Stimulated activated CD8-positive, alpha-beta memory T cell treated with anti-CD3 and anti-CD28 coated beads, Interleukin-4, amount 100 ng/mL, for 48 hours (primary cell): ENCODE results near the gene PNMA8C.
"Not testable (repeated sequence)": the region's sequence is repeated elsewhere in the genome, so short reads cannot be mapped to it uniquely, and the experiment has no call there.

ENCODE experiments used
- DNase-seq: peaks from one replicate; pipeline ENCODE4 v3.0.0-alpha.2; 2020

Gene PNMA8C

DNA sequence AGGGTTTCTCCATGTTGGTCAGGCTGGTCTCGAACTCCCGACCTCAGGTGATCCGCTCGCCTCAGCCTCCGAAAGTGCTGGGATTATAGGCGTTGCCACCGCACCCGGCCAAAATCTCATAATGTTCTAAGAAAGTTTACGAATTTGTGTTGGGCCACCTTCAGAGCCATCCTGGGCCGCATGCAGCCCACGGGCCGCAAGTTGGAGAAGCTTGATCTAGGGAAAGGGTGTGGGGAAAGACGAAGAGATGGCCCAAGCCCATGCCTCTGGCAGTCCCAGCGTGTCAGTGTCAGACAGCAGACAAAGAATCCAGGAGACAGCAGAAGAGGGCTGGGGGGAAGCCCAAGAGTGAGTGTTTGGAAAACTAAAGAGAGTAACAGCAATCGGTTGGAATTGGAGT, 17.3 kb upstream of the PNMA8C start:
- no peak for DNase-seq

DNA sequence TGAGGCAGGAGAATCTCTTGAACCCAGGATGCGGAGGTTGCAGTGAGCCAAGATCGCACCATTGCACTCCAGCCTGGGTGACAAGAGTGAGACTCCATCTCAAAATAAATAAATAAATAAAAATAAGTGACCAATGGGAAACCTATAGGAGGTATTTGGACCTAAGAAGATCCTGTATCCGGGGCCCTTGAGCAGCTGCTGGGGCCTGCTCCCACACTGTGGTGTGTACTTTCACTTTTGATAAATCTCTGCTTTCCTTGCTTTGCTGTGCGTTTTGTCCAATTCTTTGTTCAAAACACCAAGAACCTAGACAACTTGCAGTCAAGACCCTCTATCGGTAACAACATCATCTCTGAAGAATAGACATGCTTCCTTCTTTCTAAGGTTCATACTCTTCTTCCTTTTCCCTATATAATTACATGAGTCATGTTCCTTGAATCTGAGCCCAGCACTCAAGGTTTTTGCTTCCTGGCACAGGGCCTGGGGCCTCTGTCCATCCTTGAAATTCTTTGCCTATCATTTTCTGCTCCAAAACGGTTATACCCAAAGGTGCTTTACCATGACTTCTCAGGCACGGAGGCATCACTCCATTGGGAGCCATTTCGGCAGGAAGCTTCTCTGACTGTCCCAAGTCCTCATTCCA, 14.2 kb upstream of the PNMA8C start:
- DNase-seq, result no peak

DNA sequence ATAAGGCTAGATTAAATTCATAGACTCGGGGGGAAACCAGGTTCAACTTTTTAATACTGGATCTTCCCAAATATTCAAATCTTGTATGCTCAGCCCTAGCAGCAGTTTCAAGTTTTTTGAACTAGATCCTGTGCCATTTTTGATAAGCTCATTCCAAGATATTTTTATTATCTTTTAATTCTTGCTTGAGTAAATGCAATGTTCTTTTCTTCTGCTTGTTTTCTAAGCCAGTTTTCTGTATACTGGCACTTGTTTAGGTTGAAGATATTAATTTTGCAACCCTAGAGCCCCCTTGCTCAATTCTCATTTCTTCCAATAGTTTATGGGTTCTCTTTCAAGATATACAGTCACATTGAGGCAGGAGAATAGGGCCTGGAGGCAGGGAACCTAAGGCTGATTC, 13.1 kb upstream of the PNMA8C start:
- DNase-seq, result no peak

DNA sequence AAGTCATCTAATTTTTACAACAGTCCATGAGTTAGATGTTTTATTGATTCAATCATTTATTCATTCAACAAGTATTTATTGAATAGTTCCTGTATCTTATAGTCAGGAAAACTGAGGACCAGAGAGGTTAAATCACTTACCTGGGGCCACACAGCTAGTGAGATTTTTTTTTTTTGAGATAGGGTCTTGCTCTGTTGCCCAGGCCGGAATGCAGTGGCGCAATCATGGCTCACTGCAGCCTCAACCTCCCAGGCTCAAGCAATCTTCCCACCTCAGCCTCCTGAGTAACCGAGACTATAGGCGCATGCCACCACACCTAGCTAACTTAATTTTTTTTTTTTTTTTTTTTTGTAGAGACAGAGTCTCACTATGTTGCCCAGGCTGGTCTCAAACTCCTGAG, 7.0 kb upstream of the PNMA8C start:
- DNase-seq, result not testable (repeated sequence)

DNA sequence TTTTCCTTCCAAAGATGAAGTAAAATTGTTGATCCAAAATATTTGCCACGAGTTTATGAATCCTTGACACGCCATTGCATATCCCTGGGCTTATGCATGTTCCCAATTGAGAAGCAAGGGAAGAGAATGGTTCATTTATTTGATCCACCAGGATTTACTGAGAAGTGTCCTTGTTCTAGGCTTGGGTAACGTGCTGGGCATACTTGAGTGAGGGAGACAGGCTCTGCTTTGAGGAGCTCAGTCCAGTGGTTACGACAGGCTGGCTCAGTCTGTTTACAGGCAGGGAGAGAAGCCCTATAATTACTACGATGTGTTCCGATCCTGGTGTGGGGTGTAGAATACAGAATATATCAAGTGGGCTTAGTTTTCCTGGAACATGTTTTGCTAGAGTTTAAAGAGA, 6.3 kb upstream of the PNMA8C start:
- DNase-seq, result no peak

DNA sequence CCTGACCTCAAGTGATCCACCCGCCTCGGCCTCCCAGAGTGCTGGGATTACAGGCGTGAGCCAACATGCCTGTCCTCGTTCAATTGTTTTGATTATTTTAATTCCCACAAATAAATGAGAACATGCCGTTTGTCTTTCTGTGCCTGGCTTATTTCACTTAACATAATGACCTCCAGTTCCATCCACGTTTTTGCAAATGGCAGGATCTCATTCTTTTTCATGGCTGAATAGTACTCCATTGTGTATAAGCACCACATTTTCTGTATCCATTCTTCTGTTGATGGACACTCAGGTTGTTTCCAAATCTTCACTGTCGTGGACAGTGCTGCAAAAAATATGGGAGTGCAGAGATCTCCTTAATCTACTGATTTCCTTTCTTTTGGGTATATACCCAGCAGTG, 4.7 kb upstream of the PNMA8C start:
- DNase-seq, result not testable (repeated sequence)

DNA sequence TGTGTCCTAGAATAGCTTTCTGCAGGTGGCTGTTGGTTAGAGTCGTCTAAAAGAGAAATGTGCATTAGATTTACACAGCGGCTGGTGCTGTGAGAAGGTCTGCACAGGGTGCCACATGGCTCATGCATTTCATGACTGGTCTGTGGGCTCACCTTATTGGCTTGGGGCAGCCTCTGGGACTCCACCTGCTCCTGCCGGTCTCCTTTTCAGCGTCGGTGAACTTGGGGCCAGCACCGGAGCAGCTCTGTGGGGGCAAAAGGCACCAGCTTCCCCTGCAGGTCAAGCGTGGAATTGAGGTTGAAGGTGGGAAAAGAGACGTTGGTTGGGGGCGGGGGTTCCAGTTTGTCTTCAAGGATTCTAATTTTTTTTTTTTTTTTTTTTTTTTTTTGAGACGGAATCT, 3.1 kb upstream of the PNMA8C start:
- DNase-seq, result no peak

DNA sequence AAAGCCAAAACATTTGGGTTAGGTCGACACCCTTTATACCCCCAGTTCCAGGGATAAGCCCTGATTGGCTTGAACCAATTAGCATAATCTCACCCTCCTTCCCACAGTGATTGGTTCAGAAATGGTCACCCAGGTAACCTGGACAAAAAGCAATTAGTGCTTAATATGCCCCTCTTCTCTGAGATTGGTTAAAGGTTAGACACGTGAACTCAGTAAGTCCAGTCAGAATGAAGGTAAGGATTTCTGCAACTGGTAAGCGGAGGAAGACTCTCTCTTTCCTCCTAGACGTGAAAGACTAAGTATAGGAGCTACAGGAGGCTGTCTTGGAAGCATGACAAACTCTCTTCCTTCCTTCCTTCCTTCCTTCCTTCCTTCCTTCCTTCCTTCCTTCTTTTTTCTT, 1.3 kb upstream of the PNMA8C start:
- DNase-seq, result no peak

DNA sequence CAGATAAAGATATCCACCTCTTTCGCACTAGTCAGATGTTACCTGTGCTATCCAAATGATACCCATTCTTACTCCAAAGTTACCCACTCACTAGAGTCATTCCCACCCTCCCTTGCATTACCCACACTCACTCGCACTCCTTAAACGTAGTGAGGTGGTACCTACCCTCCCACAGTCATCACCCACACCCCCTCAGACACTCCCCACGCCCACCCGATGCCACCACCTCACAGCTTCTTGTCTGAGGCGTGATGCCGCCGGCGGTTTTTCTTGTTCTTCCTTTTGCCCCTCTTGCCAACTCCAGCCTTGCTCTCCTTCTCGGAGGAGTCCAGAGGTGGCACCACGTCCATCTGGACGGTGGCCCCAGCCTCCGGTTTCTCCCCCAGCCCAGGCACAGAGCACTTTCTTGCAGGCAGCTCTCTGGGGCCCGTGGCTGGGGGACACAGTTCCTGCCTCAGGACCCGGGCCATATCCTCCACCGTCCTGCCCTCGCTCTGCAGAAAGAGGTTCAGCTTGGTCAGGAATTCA, 1.2 kb downstream of the PNMA8C start:
- DNase-seq, result no peak

DNA sequence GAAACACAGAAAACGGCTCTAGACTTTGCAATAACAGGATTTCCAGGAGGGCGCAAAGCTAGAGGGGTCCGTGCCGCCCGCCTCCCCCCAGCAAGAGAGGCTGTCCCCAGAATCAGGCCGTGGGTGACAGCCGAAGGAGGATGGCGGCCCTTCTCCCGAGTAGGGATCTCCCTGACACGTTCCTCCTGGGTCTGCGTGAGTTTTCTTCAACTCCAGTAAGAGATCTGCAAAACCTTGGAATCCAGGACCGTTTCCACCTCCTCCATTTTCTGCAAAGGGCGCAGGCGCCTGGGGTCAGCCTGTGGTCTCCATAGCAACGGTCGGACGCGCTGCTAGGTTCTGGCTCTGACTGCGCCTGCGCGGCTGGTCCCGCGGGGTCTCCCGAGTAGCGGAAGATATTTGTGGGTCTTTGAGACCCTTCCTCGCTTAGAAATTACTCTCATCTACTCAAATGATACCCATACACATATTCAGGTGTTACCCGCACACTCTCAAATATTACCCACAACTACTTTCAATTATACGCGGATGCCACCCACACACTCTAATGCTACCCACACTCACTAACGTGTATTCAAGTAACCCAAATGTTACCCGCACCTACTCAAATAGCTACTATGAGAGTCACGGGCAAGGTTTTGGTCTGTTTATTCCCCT, 2.1 kb downstream of the PNMA8C start:
- peak; percentile 61 for DNase-seq

DNA sequence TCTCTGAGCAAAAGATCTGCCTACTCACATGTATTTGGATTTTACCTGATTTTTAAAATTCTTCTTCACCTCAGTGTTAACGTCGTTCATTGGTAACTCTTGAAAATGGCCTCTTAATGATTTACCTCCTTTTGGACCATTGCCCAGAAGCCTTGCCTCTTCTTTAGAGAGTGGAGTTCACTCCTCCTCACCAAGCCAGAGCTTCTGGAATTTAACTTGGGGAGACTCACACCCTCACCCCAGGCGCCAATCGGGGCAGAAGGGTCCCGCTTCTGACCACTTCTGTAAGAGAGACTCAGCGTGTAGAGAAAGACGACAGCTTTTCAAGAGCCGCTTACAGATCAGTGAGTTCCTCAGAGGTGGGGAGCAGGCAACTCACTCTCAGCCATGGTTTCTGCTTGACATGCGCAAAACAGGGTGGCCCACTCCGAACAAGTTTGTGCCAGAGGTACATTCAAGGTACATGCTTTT, 2.7 kb downstream of the PNMA8C start:
- no peak for DNase-seq

DNA sequence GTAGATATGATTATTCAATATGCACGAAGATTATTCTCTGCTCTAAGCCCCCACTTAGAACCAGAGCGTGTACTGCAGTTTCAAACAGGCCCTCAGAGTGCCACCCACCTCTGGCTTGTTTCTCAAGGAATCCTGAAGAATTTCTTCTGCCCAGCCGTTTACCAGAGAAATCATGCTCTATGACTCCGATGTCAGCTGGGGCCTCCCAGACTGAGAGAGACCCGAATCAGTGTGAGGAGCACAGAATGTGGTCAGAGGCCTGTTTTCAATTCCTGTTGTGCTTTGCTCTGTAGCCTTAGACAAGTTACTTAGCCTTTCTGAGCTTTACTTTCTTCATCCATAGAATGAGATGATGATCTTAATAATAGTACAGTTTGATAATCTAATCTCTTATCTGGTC, 5.5 kb downstream of the PNMA8C start:
- DNase-seq, result no peak

DNA sequence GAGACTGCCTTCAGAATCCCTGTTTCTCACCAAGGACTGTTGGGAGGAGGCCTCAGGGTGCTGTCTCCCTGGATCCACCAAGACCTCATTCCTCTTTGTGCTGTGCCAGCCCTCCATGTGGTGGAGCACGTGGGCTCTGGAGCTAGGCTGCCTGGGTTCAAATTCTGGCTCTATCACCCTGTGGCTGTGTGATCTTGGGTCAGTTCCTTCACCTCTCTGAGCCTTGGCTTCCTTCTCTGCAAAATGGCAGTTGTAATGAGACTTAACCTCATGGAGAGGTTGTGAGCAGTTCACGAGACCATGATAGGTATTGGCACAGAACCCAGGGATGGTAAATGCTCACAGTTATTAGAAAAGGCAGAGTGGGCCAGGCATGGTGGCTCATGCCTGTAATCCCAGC, 6.4 kb downstream of the PNMA8C start:
- DNase-seq, result no peak

DNA sequence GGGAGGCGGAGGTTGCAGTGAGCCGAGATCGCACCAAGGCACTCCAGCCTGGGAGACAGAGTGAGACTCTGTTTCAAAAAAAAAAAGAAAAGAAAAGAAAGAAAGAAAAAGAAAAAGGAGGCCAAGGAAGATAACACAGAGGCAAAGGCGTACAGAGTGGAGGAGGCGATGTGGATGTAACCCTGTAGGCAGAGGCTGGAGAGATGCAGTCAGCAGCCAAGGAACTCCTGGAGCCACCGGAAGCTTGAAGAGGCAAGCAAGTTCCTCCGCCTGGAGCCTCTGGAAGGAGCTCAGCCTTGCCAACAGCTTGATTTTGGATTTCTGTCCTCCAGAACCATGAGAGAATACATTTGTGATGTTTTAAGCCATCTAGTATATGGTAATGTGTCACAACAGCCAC, 8.7 kb downstream of the PNMA8C start:
- no peak for DNase-seq

DNA sequence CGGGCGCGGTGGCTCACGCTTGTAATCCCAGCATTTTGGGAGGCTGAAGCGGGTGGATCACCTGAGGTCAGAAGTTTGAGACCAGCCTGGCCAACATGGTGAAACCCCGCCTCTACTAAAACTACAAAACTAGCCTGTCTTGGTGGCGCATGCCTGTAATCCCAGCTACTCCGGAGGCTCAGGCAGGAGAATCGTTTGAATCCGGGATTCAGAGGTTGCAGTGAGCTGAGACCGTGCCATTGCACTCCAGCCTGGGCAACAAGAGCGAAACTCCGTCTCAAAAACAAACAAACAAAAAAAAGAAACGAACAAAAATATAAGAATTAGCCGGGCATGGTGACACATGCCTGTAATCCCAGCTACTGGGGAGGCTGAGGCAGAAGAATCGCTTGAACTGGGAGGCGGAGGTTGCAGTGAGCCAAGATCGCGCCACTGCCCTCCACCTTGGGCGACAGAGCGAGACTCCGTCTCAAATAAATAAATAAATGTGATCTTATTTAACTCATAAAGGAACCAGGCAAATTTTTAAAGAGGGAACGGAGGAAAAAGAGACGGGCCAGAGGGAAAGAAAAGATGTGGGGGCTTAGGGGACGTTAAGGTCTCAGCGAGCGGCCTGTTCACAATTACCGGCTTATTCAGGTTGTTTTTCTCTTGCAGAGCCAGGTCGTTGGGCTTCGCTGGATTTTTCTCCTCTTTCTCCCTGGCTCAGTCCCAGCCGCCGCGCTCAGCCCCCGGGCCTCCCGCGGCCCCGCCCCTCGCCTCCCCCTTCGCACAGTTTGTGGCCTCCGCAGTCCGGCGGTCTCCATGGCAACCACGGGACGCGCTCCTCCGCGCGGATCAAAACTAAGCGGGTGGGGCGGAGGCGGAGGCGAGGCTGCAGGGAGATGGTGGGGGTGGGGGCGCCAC, 12.7 kb downstream of the PNMA8C start:
- DNase-seq, result peak; percentile 53

DNA sequence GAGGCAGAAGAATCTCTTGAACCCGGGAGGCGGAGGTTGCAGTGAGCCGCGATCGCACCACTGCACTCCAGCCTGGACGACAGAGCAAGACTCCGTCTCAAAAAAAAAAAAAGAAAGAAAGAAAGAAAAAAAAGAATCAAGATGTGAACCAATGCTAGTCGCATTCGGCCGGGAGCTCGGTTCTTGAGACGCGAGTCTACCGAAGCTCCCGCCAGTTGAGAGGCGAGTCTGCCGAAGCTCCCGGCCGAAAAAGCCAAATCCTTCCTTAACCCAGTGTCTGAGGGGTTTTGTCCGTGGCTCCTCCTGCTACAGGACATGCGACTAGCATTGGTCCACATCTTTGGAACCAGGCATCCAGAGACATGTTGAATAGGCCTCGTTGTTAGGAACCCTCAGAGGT, 13.8 kb downstream of the PNMA8C start:
- DNase-seq, result not testable (repeated sequence)

DNA sequence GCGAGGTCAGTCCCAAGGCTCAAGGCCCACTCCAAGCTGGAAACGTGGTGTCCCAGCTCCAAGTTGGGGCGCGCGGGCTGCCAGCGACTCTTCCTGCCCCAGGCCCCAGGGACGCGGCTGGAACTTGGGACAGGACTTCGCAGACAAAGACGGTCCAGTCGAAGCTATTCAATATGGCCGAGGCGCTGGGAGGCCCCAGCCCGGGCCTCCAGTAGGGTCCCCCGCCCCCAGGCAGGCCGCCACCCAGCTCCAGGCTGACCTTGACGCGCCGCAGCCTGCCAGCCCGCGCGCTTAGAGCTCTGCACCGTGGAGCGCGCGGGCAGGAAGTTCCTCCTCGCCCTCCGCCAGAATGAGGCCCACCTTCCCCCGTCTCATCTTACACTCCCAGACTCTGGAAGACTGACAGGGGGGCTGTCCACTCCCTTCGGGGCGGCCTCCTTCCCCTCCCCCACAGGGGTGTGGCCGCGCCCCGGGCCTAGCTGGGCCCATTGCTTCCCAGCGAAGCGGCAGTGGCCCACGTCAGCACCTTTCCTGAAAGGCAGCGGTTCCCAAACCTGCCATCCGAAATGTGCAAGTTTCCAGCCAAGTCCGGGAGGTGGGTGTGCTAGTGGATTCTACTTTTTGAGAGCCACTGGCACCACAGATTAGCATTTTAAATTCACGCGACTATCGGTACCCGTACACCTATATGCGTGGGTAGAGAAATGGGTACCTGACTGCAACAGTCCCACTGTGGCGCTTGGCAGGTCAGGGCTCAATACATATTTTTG, 15.3 kb downstream of the PNMA8C start, which contains the start of gene CCDC8:
CCDC8 (minus strand) TSS at position 303 of the 770 bp plus-strand sequence. CDS start 754 bp downstream, outside the sequence.
- DNase-seq, result no peak

DNA sequence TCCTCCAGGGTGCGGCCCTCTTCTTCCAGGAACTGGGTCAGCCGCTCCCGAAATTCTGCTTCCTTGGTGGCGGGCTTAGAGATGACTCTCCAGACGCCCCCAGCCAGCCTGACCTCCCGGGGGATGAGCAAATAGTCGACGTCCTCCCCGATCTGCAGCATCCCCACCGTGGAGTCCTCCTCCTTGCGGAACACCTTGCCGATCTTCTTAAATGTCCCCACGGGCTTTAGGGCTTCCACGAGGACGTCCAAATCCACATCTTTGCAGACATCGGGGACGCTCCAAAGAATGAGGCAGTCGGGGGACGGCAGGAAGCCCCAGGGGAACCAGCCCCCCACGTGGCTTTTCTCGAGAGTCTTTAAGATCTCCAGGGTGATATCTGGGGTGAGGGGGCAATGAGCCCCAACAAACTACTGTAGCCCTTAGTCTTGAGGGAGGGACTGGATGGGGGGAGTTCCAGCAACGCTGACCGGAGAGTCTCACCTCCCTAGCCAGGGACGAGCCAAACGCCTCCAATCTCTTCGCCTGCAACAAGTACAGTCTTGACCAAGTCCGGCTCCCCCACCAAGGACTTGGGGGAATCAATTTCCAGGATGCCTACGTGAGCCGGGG, 16.0 kb downstream of the PNMA8C start:
- DNase-seq, result no peak

DNA sequence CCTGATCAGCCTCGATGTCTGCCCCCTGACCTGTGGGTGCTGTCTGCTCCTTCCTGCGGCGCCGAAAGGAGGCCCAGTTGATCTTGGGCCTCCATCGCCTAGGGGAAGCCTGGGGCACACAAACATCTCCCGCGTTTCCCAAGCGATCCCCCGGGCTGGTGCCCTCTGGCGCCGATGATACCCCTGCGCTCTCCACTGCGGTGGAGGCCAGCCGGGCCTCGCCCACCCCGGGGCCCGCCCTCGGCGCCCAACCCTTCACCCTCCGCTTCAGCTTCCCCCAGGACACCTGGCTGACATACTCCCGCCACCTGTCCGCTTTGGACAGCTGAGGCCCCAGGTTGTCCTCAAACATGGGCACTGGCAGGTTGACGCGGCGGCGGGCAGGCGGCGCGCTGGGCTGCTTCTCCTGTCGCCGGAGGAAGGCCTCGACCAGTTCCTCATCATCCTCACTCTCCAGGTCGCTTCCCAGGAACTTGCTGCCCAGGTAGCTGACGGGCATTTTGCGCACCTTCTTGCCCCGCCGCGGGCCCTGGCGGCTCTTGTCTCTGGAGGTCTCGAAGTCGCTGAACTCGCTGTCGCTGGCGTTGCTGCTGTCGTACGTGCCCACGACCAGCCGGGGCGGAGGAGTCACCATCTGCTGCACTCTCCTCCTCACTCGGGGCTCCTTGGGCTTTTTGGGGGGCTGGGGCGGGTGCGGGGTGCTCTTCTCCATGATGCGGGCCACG, 16.6 kb downstream of the PNMA8C start:
- no peak for DNase-seq

DNA sequence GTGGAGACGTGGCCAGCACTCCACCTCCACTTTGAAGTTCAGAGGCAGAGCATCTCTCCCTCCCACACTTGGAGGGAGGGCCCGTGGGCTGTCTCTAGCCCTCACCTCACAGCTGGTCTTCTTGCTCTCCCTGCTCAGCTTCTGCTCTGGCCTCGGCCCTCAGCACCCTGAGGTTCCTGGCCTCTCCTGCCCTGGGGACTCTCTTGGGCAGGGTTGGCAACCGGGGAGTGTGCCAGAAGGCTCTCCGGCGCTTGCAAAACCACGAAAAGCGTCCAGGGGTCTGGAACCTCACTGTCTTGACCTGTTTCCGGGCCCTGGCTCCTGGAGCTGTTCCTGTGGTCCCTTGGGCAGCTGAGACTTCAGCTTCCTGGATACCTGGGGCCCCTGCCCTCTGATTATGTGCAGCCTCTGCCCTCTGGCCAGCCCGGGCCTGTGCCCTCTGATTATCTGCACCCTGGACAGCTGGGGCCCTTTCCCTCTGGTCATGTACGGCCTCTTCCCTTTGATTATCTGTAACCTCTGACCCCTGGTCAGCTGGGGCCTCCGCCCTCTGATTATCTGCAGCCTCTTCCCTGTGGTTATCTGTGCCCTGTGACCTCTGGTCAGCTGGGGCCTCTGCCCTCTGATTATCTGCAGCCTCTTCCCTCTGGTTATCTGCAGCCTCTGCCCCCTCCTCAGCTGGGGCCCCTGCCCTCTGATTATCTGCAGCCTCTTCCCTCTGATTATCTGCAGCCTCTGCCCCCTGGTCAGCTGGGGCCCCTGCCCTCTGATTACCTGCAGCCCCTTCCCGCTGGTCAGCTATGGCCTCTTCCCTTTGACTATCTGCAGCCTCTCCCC, 17.4 kb downstream of the PNMA8C start:
- DNase-seq, result no peak
